ENCODE data around the gene A2M. TPM values are rescaled to one million over a fixed set of nuclear protein-coding genes. Genes with fewer than 3 reads are reported as not detected.

The A2M gene
- total RNA-seq, 1 experiment from 2014 or later: not detected

DNA sequence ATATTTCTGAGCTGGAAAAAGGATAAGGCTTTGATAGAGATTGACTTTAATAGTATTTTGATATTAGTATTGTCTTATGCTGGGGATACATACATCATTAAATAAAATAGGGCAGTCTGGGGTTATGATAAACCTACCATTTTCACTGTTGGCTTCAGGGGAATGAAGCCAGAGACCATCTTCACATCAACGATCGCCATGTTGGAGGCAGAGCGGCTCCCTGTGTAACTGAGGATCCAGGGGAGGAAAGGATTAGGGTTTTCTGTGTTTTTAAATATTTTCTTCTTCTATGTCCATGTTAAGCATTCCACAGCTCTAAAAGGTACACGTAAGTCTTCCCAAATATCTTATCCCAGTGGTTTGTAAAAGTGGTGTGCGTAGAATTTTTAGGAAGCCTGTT lies 45.4 kb downstream of the A2M start:
- H3K36me3 Mint-ChIP-seq (ENCODE audit: insufficient read depth, unreplicated experiment): peaks cover 7% of the 10 kb centered on the region
- no peak overlapping the region for H3K4me3 Mint-ChIP-seq (ENCODE audit: low read depth, unreplicated experiment)
- H3K4me1 Mint-ChIP-seq (ENCODE audit: low read depth, unreplicated experiment): no peaks in the 10 kb centered on the region
- CTCF ChIA-PET: no interaction called here
- intact Hi-C loops (cut with micrococcal nuclease; ENCODE audit: unreplicated experiment): no loop called here
- DNase-seq: no peak
- TF ChIP-seq, protein P1, sequence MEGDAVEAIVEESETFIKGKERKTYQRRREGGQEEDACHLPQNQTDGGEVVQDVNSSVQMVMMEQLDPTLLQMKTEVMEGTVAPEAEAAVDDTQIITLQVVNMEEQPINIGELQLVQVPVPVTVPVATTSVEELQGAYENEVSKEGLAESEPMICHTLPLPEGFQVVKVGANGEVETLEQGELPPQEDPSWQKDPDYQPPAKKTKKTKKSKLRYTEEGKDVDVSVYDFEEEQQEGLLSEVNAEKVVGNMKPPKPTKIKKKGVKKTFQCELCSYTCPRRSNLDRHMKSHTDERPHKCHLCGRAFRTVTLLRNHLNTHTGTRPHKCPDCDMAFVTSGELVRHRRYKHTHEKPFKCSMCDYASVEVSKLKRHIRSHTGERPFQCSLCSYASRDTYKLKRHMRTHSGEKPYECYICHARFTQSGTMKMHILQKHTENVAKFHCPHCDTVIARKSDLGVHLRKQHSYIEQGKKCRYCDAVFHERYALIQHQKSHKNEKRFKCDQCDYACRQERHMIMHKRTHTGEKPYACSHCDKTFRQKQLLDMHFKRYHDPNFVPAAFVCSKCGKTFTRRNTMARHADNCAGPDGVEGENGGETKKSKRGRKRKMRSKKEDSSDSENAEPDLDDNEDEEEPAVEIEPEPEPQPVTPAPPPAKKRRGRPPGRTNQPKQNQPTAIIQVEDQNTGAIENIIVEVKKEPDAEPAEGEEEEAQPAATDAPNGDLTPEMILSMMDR (IDR thresholded peaks at IDR 0.05; ENCODE audit: unreplicated experiment): no peak
- H3K27ac Mint-ChIP-seq (ENCODE audit: unreplicated experiment): no peak overlapping the region
- BruUV-seq (replicated peaks): no TSS peak
- H3K27me3 Mint-ChIP-seq (ENCODE audit: unreplicated experiment): peaks cover 16% of the 10 kb centered on the region
- no peaks in the 10 kb centered on the region for H3K9me3 Mint-ChIP-seq (ENCODE audit: low read depth, unreplicated experiment)

DNA sequence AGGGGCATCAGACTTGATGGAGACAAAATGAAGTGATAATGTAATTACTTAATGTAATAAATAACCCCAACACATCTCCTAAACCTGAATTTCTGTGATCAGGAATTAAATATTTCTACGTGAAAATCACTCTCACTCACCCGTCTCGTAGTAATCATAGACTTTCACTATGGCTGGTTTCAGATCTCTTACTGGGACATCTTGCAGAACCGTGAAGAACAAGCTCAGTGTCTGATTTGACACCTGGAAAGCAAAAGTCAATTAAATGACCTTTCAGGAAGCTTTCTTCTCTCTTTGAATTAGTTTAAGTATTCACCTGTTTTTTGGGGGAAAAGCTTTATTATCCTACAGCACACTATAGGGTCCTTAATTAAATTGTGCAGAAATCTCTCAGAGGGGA lies 47.1 kb downstream of the A2M start:
- no TSS peak for BruUV-seq (replicated peaks)

DNA sequence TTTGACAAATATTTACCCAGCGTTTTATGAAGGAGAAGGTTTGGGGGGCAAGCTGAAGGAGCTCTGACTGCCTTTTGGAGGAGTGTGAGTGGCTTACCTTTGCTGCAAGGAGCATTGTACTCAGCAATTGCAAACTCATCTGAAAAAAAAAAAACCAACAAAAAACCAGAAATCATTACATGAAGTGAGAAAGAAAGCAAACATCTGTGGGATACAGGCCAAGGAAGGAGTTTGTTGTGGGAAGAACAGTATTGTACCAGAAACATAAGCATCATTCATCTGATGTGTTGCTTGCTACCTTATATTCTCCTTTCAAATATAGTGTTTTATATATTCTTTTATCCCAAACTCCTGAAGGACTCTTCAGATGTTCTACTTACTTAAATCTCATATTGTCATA lies 47.6 kb downstream of the A2M start:
- H3K9me3 Mint-ChIP-seq (ENCODE audit: low read depth, unreplicated experiment): no peaks in the 10 kb centered on the region
- DNase-seq: no peak
- H3K4me1 Mint-ChIP-seq (ENCODE audit: low read depth, unreplicated experiment): no peaks in the 10 kb centered on the region
- peaks cover 23% of the 10 kb centered on the region for H3K36me3 Mint-ChIP-seq (ENCODE audit: insufficient read depth, unreplicated experiment)
- no peak overlapping the region for H3K4me3 Mint-ChIP-seq (ENCODE audit: low read depth, unreplicated experiment)
- BruUV-seq (replicated peaks): no TSS peak
- CTCF ChIA-PET: no interaction called here
- intact Hi-C loops (cut with micrococcal nuclease; ENCODE audit: unreplicated experiment): no loop called here
- no peak overlapping the region for H3K27ac Mint-ChIP-seq (ENCODE audit: unreplicated experiment)
- TF ChIP-seq, protein P1 (IDR thresholded peaks at IDR 0.05; ENCODE audit: unreplicated experiment): no peak
- H3K27me3 Mint-ChIP-seq (ENCODE audit: unreplicated experiment): no peaks in the 10 kb centered on the region

More for the DNA sequence above, 47.1 kb downstream of the A2M start:
- Mint-ChIP-seq H3K4me1 (ENCODE audit: low read depth, unreplicated experiment) (no peaks in the 10 kb centered on the region), H3K36me3 (ENCODE audit: insufficient read depth, unreplicated experiment) (peaks cover 23% of the 10 kb centered on the region), H3K4me3 (ENCODE audit: low read depth, unreplicated experiment) (no peak overlapping the region), H3K27ac (ENCODE audit: unreplicated experiment) (no peak overlapping the region), H3K27me3 (ENCODE audit: unreplicated experiment) (peaks cover 3% of the 10 kb centered on the region), H3K9me3 (ENCODE audit: low read depth, unreplicated experiment) (no peaks in the 10 kb centered on the region)
- intact Hi-C loops (cut with micrococcal nuclease; ENCODE audit: unreplicated experiment): no loop called here
- DNase-seq: no peak
- CTCF ChIA-PET: no interaction called here
- TF ChIP-seq, protein P1 (IDR thresholded peaks at IDR 0.05; ENCODE audit: unreplicated experiment): no peak

GRCh38 chr12:9066755-9067423 lies 48.8 kb downstream of the A2M start:
- no peaks in the 10 kb centered on the region for H3K4me1 Mint-ChIP-seq (ENCODE audit: low read depth, unreplicated experiment)
- intact Hi-C loops (cut with micrococcal nuclease; ENCODE audit: unreplicated experiment): no loop called here
- DNase-seq: no peak
- no peaks in the 10 kb centered on the region for H3K27me3 Mint-ChIP-seq (ENCODE audit: unreplicated experiment)
- no peaks in the 10 kb centered on the region for H3K9me3 Mint-ChIP-seq (ENCODE audit: low read depth, unreplicated experiment)
- H3K4me3 Mint-ChIP-seq (ENCODE audit: low read depth, unreplicated experiment): no peak overlapping the region
- CTCF ChIA-PET: no interaction called here
- H3K36me3 Mint-ChIP-seq (ENCODE audit: insufficient read depth, unreplicated experiment): peaks cover 23% of the 10 kb centered on the region
- H3K27ac Mint-ChIP-seq (ENCODE audit: unreplicated experiment): no peak overlapping the region
- TF ChIP-seq, protein P1 (IDR thresholded peaks at IDR 0.05; ENCODE audit: unreplicated experiment): no peak
- no TSS peak for BruUV-seq (replicated peaks)
